ENCODE data around the gene RNU5D-1.

DNA sequence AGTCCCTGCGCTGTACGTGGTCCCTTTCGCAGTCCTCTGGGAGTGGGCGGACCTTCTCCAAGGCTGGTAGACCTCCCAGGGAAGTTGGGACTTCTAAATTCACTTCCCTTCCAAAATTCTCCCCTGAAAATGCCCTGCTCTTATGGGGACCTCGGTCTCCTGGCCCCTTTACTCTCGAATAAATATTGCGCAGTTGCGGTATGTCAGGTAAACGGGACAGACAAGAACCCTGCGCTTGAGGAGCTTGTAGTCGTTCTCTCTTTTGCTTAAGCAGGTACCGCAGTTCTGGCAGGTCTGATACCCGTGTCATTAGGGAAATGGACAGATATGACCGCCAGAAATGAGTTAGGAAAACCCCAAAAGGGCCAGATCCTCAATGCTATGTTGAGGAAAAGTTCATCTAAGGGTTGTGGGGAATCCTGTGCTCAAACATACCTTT lies 9.2 kb upstream of the RNU5D-1 start:
- TF ChIP-seq CTCF (conservative IDR thresholded peaks at IDR 0.05) (no peak), ZFX (IDR thresholded peaks at IDR 0.05) (no peak)

Measured in C4-2B (cell line).